HG02884 (cell line): ENCODE measurements around the gene ITGB2.
"Not testable (repeated sequence)": the region's sequence is repeated elsewhere in the genome, so short reads cannot be mapped to it uniquely, and the experiment has no call there.

Source experiments
- ATAC-seq: cut with Tn5 transposase; IDR thresholded peaks from one replicate; pipeline ENCODE4 v1.9.1; 2021; ENCODE audit warnings: mild to moderate bottlenecking, moderate library complexity; ENCODE audit not compliant: unreplicated experiment

Gene ITGB2

GRCh38 chr21:44927587-44928461, 7.1 kb upstream of the ITGB2 start:
- no peak for ATAC-seq

- ATAC-seq, result no peak
Observed at GRCh38 chr21:44927259-44927586, 6.5 kb upstream of the ITGB2 start.

GRCh38 chr21:44926331-44927101, 5.8 kb upstream of the ITGB2 start:
- ATAC-seq, result no peak

GRCh38 chr21:44925378-44925755, 4.7 kb upstream of the ITGB2 start:
- ATAC-seq, result no peak

- no peak for ATAC-seq
Observed at GRCh38 chr21:44924606-44925377, 4.1 kb upstream of the ITGB2 start.

- ATAC-seq, result no peak
Observed at GRCh38 chr21:44923480-44924084, 2.9 kb upstream of the ITGB2 start.

- no peak for ATAC-seq
Observed at GRCh38 chr21:44921928-44922327, 1.2 kb upstream of the ITGB2 start.

- no peak for ATAC-seq
Observed at GRCh38 chr21:44919913-44920693, 596 bp downstream of the ITGB2 start.

- no peak for ATAC-seq
Observed at GRCh38 chr21:44919111-44919912, 1.4 kb downstream of the ITGB2 start.

- ATAC-seq, result no peak
Observed at GRCh38 chr21:44918581-44919033, 2.1 kb downstream of the ITGB2 start.

- no peak for ATAC-seq
Observed at GRCh38 chr21:44918107-44918470, 2.6 kb downstream of the ITGB2 start.

GRCh38 chr21:44917446-44918106, 3.1 kb downstream of the ITGB2 start:
- no peak for ATAC-seq

- ATAC-seq, result no peak
Observed at GRCh38 chr21:44916965-44917364, 3.7 kb downstream of the ITGB2 start.

- ATAC-seq, result no peak
Observed at GRCh38 chr21:44914176-44914874, 6.4 kb downstream of the ITGB2 start.

- ATAC-seq, result no peak
Observed at GRCh38 chr21:44913425-44914175, 7.1 kb downstream of the ITGB2 start.

GRCh38 chr21:44912506-44913412, 7.9 kb downstream of the ITGB2 start:
- ATAC-seq, result not testable (repeated sequence)

GRCh38 chr21:44912158-44912473, 8.6 kb downstream of the ITGB2 start:
- no peak for ATAC-seq
